H9 (cell line): ENCODE data around the gene INSIG1. TPM values are rescaled to one million over a fixed set of nuclear protein-coding genes. Genes with fewer than 3 reads are reported as not detected.

Experiments
- DNase-seq: peaks from one replicate; pipeline ENCODE4 v3.0.0-alpha.2; 2017
- H2AFZ ChIP-seq: one replicate; pipeline ENCODE4 v1.6.1; 2013; ENCODE audit warnings: mild to moderate bottlenecking, low read length, control low read depth, moderate library complexity
- H2AK5ac ChIP-seq: 2 replicates; pipeline ENCODE4 v1.6.1; 2013; ENCODE audit warnings: low read length, control low read depth, mixed read lengths; ENCODE audit not compliant: insufficient read length
- H2BK120ac ChIP-seq: one replicate; pipeline ENCODE4 v1.6.1; 2013; ENCODE audit warnings: low read depth, mild to moderate bottlenecking, low read length, control low read depth, inconsistent platforms; ENCODE audit not compliant: poor library complexity, severe bottlenecking
- H2BK12ac ChIP-seq: 2 replicates; pipeline ENCODE4 v1.6.1; 2013; ENCODE audit warnings: low read length, control low read depth, mixed read lengths, low read depth; ENCODE audit not compliant: insufficient read length
- H2BK15ac ChIP-seq: 2 replicates; pipeline ENCODE4 v1.6.1; 2013; ENCODE audit warnings: low read depth, low read length, control low read depth
- H2BK20ac ChIP-seq: one replicate; pipeline ENCODE4 v1.6.1; 2013; ENCODE audit warnings: low read depth, mild to moderate bottlenecking, low read length, control low read depth, inconsistent platforms; ENCODE audit not compliant: poor library complexity, severe bottlenecking
- H2BK5ac ChIP-seq: 2 replicates; pipeline ENCODE4 v1.6.1; 2013; ENCODE audit warnings: low read length, control low read depth, mixed read lengths; ENCODE audit not compliant: insufficient read length
- H3K14ac ChIP-seq: 2 replicates; pipeline ENCODE4 v1.6.1; 2013; ENCODE audit warnings: low read length, control low read depth; ENCODE audit not compliant: insufficient read depth
- H3K18ac ChIP-seq: 2 replicates; pipeline ENCODE4 v1.6.1; 2013; ENCODE audit warnings: low read depth, mild to moderate bottlenecking, mixed read lengths, low read length, control low read depth; ENCODE audit not compliant: insufficient read length
- H3K23ac ChIP-seq: 2 replicates; pipeline ENCODE4 v1.6.1; 2013; ENCODE audit warnings: low read length, control low read depth, mixed read lengths, low read depth; ENCODE audit not compliant: insufficient read length
- H3K23me2 ChIP-seq: 2 replicates; pipeline ENCODE4 v1.6.1; 2013; ENCODE audit warnings: low read depth, mild to moderate bottlenecking, mixed read lengths, low read length, control low read depth; ENCODE audit not compliant: insufficient read length, poor library complexity, severe bottlenecking
- H3K27ac ChIP-seq: 2 replicates; pipeline ENCODE4 v1.5.1; 2013; ENCODE audit warnings: low read length, control low read depth, mixed read lengths, low read depth; ENCODE audit not compliant: insufficient read length
- H3K27me3 ChIP-seq: 2 replicates; pipeline ENCODE4 v1.6.1; 2013; ENCODE audit warnings: low read length, control low read depth, inconsistent platforms; ENCODE audit not compliant: insufficient read depth
- H3K4ac ChIP-seq: 2 replicates; pipeline ENCODE4 v1.6.1; 2013; ENCODE audit warnings: low read depth, mild to moderate bottlenecking, control low read depth, inconsistent platforms, low read length, moderate library complexity
- H3K4me1 ChIP-seq: 2 replicates; pipeline ENCODE4 v1.6.1; 2013; ENCODE audit warnings: low read length, control low read depth, inconsistent platforms; ENCODE audit not compliant: insufficient read depth
- H3K4me2 ChIP-seq: 2 replicates; pipeline ENCODE4 v1.6.1; 2013; ENCODE audit warnings: low read length, control low read depth, mixed read lengths; ENCODE audit not compliant: insufficient read length, insufficient read depth
- H3K56ac ChIP-seq: 2 replicates; pipeline ENCODE4 v1.6.1; 2013; ENCODE audit warnings: low read depth, mild to moderate bottlenecking, mixed read lengths, low read length, control low read depth; ENCODE audit not compliant: insufficient read length
- H3K79me1 ChIP-seq: 2 replicates; pipeline ENCODE4 v1.6.1; 2013; ENCODE audit warnings: low read depth, mild to moderate bottlenecking, moderate library complexity, low read length, control low read depth, inconsistent platforms; ENCODE audit not compliant: insufficient read depth, poor library complexity, severe bottlenecking
- H3K79me2 ChIP-seq: 2 replicates; pipeline ENCODE4 v1.6.1; 2013; ENCODE audit warnings: low read length, control low read depth, inconsistent platforms; ENCODE audit not compliant: insufficient read depth
- H3K9ac ChIP-seq: 2 replicates; pipeline ENCODE4 v1.6.1; 2013; ENCODE audit warnings: low read length, control low read depth, mixed read lengths; ENCODE audit not compliant: insufficient read length; ENCODE audit errors: extremely low read depth
- H3K9me3 ChIP-seq: one replicate; pipeline ENCODE4 v1.6.1; 2013; ENCODE audit warnings: low read depth, low read length, inconsistent platforms; ENCODE audit not compliant: control insufficient read depth
- H3T11ph ChIP-seq: one replicate; pipeline ENCODE4 v1.6.1; 2013; ENCODE audit warnings: mild to moderate bottlenecking, low read length, control low read depth, inconsistent platforms
- H4K20me1 ChIP-seq: one replicate; pipeline ENCODE4 v1.6.1; 2013; ENCODE audit not compliant: control insufficient read depth, insufficient read length, insufficient read depth
- H4K5ac ChIP-seq: 2 replicates; pipeline ENCODE4 v1.6.1; 2013; ENCODE audit warnings: low read depth, mild to moderate bottlenecking, mixed read lengths, low read length, control low read depth; ENCODE audit not compliant: insufficient read length
- H4K8ac ChIP-seq: replicated peaks from 2 replicates; pipeline ENCODE4 v1.6.1; 2013; ENCODE audit warnings: low read length, control low read depth, mixed read lengths, low read depth; ENCODE audit not compliant: insufficient read length
- H4K91ac ChIP-seq: 2 replicates; pipeline ENCODE4 v1.6.1; 2013; ENCODE audit warnings: low read depth, mild to moderate bottlenecking, moderate library complexity, mixed read lengths, low read length, control low read depth; ENCODE audit not compliant: insufficient read length
- H3K27ac Mint-ChIP-seq, 3 experiments: 2 replicates in 2 of 3; 3 replicates in 1 of 3; pipeline ENCODE4 v1.8.0; 2020 to 2021; ENCODE audit warnings: mixed read lengths in 3 of 3, mild to moderate bottlenecking in 1 of 3, moderate library complexity in 1 of 3
- H3K27me3 Mint-ChIP-seq: 2 replicates; pipeline ENCODE4 v1.8.0; 2021; ENCODE audit warnings: low read depth, mild to moderate bottlenecking, moderate library complexity, mixed read lengths
- H3K36me3 Mint-ChIP-seq, 3 experiments: 2 replicates in 2 of 3; 3 replicates in 1 of 3; pipeline ENCODE4 v1.8.0; 2020 to 2021; ENCODE audit warnings: low read depth in 3 of 3, mixed read lengths in 3 of 3; ENCODE audit not compliant: insufficient read depth in 1 of 3
- H3K4me1 Mint-ChIP-seq, 2 experiments: 2 replicates each; pipeline ENCODE4 v1.8.0; 2020; ENCODE audit warnings: mixed read lengths in 2 of 2
- H3K4me3 Mint-ChIP-seq, 2 experiments: 2 replicates in 1 of 2; 3 replicates in 1 of 2; pipeline ENCODE4 v1.8.0; 2020 to 2021; ENCODE audit warnings: mild to moderate bottlenecking in 2 of 2, mixed read lengths in 2 of 2, moderate library complexity in 1 of 2
- H3K9me3 Mint-ChIP-seq, 2 experiments: 2 replicates in 1 of 2; 3 replicates in 1 of 2; pipeline ENCODE4 v1.8.0; 2020; ENCODE audit warnings: mild to moderate bottlenecking in 2 of 2, mixed read lengths in 2 of 2, moderate library complexity in 1 of 2
- WGBS: extraction: QIAGEN DNeasy Blood & Tissue Kit; methylation state at CpG from one replicate; pipeline ENCODE4 v1.1.7; 2013; ENCODE audit warnings: missing lambda C conversion rate, low lambda C conversion rate, mixed read lengths; ENCODE audit not compliant: insufficient read length; ENCODE audit errors: extremely low coverage; 5-methylcytosine and 5-hydroxymethylcytosine counted together
- total RNA-seq: library from RNA; stranded (reverse); gene quantifications from 2 replicates; pipeline ENCODE4 v1.2.1, GENCODE V29; 2021
- TF ChIP-seq, protein P1 (sequence below): fragments of 200-600 bp; sonication (generic); conservative IDR thresholded peaks from 3 replicates; pipeline ENCODE4 v1.8.0; 2021; ENCODE audit warnings: antibody characterized with exemption, mild to moderate bottlenecking

Gene INSIG1
- total RNA-seq, 1 experiment from 2014 or later, result 23.3 TPM

- peaks cover 15% of the 10 kb centered on the region for H3K27me3 Mint-ChIP-seq
- peaks cover 0 to 4% (median 0%) of the 10 kb centered on the region in 3 experiments; a peak in 3 of 7 replicates for H3K36me3 Mint-ChIP-seq
- Histone ChIP-seq H3T11ph (no peak overlapping the region), H2AFZ (no peak overlapping the region), H4K8ac (no peak overlapping the region), H3K23me2 (no peaks in the 10 kb centered on the region), H3K4me2 (no peak overlapping the region), H3K4me1 (no peaks in the 10 kb centered on the region), H3K56ac (no peak overlapping the region), H2BK15ac (no peak overlapping the region), H3K9me3 (no peaks in the 10 kb centered on the region), H2AK5ac (no peak overlapping the region), H4K5ac (no peak overlapping the region), H3K4ac (no peak overlapping the region), H2BK20ac (no peak overlapping the region), H3K27me3 (no peaks in the 10 kb centered on the region), H3K23ac (no peak overlapping the region), H2BK120ac (no peak overlapping the region), H3K14ac (no peak overlapping the region), H3K9ac (no peak overlapping the region), H3K79me2 (no peaks in the 10 kb centered on the region), H4K20me1 (no peaks in the 10 kb centered on the region), H2BK5ac (no peak overlapping the region), H3K18ac (no peak overlapping the region), H2BK12ac (no peak overlapping the region), H3K27ac (no peak overlapping the region), H4K91ac (no peak overlapping the region), H3K79me1 (no peaks in the 10 kb centered on the region)
- H3K4me1 Mint-ChIP-seq, result peaks cover 11% of the 10 kb centered on the region in 2 experiments
- TF ChIP-seq, protein P1, sequence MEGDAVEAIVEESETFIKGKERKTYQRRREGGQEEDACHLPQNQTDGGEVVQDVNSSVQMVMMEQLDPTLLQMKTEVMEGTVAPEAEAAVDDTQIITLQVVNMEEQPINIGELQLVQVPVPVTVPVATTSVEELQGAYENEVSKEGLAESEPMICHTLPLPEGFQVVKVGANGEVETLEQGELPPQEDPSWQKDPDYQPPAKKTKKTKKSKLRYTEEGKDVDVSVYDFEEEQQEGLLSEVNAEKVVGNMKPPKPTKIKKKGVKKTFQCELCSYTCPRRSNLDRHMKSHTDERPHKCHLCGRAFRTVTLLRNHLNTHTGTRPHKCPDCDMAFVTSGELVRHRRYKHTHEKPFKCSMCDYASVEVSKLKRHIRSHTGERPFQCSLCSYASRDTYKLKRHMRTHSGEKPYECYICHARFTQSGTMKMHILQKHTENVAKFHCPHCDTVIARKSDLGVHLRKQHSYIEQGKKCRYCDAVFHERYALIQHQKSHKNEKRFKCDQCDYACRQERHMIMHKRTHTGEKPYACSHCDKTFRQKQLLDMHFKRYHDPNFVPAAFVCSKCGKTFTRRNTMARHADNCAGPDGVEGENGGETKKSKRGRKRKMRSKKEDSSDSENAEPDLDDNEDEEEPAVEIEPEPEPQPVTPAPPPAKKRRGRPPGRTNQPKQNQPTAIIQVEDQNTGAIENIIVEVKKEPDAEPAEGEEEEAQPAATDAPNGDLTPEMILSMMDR, result no peak
- no peak overlapping the region for H3K27ac Mint-ChIP-seq
- no CpG with 5 or more reads among the region's 5 CpGs for WGBS
- H3K9me3 Mint-ChIP-seq, result peaks cover 2 to 3% of the 10 kb centered on the region in 2 experiments; a peak in 2 of 5 replicates
- DNase-seq, result no peak
- no peak overlapping the region for H3K4me3 Mint-ChIP-seq
Measured at GRCh38 chr7:155291045-155291530, 6.6 kb upstream of the INSIG1 start.
